ENCODE data around the gene YARS2. TPM values are rescaled to one million over a fixed set of nuclear protein-coding genes. Genes with fewer than 3 reads are reported as not detected.

The YARS2 gene
- total and polyA plus RNA-seq, 2 experiments from 2014 or later: 73.0 to 76.7 TPM

GRCh38 chr12:32705783-32706182 lies 49.9 kb downstream of the YARS2 start:
- H3K27me3 Mint-ChIP-seq (ENCODE audit: insufficient read depth, low read depth, poor library complexity): no peaks in the 10 kb centered on the region
- DNase-seq (ENCODE audit: low spot score): no peak
- Histone ChIP-seq H3K4me3 (no peak overlapping the region), H3K27ac (ENCODE audit: low read depth) (no peak overlapping the region), H4K20me1 (replicated peaks; ENCODE audit: insufficient read depth) (no peaks in the 10 kb centered on the region), H3K9me2 (ENCODE audit: insufficient read depth) (no peaks in the 10 kb centered on the region), H3K79me2 (replicated peaks; ENCODE audit: insufficient read depth) (no peaks in the 10 kb centered on the region; the same call in 1 of the 2 replicates), H2AFZ (no peak overlapping the region), H3F3A (replicated peaks; ENCODE audit: low read depth) (no peaks in the 10 kb centered on the region), H3K27me3 (ENCODE audit: insufficient read depth) (no peaks in the 10 kb centered on the region), H3K4me2 (no peak overlapping the region), H3K4me1 (ENCODE audit: insufficient read depth) (no peaks in the 10 kb centered on the region), H3K36me3 (ENCODE audit: insufficient read depth) (no peaks in the 10 kb centered on the region)
- no peaks in the 10 kb centered on the region for H3K9me3 Mint-ChIP-seq
- no peak overlapping the region for H3K27ac Mint-ChIP-seq
- TF ChIP-seq, protein P1, sequence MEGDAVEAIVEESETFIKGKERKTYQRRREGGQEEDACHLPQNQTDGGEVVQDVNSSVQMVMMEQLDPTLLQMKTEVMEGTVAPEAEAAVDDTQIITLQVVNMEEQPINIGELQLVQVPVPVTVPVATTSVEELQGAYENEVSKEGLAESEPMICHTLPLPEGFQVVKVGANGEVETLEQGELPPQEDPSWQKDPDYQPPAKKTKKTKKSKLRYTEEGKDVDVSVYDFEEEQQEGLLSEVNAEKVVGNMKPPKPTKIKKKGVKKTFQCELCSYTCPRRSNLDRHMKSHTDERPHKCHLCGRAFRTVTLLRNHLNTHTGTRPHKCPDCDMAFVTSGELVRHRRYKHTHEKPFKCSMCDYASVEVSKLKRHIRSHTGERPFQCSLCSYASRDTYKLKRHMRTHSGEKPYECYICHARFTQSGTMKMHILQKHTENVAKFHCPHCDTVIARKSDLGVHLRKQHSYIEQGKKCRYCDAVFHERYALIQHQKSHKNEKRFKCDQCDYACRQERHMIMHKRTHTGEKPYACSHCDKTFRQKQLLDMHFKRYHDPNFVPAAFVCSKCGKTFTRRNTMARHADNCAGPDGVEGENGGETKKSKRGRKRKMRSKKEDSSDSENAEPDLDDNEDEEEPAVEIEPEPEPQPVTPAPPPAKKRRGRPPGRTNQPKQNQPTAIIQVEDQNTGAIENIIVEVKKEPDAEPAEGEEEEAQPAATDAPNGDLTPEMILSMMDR (conservative IDR thresholded peaks at IDR 0.05; ENCODE audit: low read depth in 2 of 2): no peak
- TF ChIP-seq STAT1 (IDR thresholded peaks at IDR 0.05; ENCODE audit: unreplicated experiment) (no peak), REST (IDR thresholded peaks at IDR 0.05; ENCODE audit: unreplicated experiment) (no peak)
- TF ChIP-seq, protein P2, sequence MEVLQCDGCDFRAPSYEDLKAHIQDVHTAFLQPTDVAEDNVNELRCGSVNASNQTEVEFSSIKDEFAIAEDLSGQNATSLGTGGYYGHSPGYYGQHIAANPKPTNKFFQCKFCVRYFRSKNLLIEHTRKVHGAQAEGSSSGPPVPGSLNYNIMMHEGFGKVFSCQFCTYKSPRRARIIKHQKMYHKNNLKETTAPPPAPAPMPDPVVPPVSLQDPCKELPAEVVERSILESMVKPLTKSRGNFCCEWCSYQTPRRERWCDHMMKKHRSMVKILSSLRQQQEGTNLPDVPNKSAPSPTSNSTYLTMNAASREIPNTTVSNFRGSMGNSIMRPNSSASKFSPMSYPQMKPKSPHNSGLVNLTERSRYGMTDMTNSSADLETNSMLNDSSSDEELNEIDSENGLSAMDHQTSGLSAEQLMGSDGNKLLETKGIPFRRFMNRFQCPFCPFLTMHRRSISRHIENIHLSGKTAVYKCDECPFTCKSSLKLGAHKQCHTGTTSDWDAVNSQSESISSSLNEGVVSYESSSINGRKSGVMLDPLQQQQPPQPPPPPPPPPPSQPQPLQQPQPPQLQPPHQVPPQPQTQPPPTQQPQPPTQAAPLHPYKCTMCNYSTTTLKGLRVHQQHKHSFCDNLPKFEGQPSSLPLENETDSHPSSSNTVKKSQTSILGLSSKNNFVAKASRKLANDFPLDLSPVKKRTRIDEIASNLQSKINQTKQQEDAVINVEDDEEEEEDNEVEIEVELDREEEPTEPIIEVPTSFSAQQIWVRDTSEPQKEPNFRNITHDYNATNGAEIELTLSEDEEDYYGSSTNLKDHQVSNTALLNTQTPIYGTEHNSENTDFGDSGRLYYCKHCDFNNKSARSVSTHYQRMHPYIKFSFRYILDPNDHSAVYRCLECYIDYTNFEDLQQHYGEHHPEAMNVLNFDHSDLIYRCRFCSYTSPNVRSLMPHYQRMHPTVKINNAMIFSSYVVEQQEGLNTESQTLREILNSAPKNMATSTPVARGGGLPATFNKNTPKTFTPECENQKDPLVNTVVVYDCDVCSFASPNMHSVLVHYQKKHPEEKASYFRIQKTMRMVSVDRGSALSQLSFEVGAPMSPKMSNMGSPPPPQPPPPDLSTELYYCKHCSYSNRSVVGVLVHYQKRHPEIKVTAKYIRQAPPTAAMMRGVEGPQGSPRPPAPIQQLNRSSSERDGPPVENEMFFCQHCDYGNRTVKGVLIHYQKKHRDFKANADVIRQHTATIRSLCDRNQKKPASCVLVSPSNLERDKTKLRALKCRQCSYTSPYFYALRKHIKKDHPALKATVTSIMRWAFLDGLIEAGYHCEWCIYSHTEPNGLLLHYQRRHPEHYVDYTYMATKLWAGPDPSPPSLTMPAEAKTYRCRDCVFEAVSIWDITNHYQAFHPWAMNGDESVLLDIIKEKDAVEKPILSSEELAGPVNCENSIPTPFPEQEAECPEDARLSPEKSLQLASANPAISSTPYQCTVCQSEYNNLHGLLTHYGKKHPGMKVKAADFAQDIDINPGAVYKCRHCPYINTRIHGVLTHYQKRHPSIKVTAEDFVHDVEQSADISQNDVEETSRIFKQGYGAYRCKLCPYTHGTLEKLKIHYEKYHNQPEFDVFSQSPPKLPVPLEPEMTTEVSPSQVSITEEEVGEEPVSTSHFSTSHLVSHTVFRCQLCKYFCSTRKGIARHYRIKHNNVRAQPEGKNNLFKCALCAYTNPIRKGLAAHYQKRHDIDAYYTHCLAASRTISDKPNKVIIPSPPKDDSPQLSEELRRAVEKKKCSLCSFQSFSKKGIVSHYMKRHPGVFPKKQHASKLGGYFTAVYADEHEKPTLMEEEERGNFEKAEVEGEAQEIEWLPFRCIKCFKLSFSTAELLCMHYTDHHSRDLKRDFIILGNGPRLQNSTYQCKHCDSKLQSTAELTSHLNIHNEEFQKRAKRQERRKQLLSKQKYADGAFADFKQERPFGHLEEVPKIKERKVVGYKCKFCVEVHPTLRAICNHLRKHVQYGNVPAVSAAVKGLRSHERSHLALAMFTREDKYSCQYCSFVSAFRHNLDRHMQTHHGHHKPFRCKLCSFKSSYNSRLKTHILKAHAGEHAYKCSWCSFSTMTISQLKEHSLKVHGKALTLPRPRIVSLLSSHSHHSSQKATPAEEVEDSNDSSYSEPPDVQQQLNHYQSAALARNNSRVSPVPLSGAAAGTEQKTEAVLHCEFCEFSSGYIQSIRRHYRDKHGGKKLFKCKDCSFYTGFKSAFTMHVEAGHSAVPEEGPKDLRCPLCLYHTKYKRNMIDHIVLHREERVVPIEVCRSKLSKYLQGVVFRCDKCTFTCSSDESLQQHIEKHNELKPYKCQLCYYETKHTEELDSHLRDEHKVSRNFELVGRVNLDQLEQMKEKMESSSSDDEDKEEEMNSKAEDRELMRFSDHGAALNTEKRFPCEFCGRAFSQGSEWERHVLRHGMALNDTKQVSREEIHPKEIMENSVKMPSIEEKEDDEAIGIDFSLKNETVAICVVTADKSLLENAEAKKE (CRISPR knock-in tag; IDR thresholded peaks at IDR 0.05): no peak
- H3K36me3 Mint-ChIP-seq (ENCODE audit: low read depth): peaks cover 3% of the 10 kb centered on the region
- no peaks in the 10 kb centered on the region for H3K4me1 Mint-ChIP-seq
- H3K4me3 Mint-ChIP-seq: no peak overlapping the region
- no peak for ATAC-seq
